ENCODE data around the gene NOTCH1.

DNA sequence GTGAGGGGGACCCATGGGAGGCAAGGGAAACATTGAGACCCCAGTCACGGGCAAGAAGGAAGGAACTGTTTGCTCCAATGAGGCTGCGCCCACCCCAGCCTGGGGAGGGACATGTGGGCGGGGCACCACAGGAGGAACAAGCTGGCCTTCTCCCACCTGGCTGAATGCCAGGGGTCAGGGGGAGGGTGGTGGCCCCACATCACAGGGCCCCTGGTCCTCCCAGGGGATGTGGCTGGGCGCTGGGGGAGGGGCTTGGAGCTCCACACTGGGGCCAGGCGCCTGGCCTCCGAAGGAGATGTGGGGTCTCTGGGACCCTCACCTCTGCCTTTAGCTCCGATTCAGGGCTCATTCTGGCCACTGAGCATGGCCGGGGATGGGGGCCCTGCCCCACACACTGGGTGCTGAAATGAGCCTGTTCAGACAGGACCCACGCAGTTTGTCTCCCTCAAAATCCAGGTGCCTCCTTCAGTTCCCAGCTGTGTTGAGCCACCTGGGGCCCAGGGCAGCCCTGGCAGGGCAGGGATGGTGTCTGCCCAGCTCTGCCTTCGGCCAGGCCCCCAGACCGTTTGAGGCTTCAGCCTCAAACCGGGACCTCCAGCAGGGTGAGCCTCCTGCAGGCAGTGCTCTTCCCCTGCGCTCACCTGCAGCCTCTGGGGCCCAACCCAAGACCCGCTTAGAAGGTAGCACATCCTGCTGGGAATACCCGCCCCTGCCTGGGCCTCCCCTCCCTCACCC lies 33.2 kb upstream of the NOTCH1 start:
- TF ChIP-seq, protein P1, sequence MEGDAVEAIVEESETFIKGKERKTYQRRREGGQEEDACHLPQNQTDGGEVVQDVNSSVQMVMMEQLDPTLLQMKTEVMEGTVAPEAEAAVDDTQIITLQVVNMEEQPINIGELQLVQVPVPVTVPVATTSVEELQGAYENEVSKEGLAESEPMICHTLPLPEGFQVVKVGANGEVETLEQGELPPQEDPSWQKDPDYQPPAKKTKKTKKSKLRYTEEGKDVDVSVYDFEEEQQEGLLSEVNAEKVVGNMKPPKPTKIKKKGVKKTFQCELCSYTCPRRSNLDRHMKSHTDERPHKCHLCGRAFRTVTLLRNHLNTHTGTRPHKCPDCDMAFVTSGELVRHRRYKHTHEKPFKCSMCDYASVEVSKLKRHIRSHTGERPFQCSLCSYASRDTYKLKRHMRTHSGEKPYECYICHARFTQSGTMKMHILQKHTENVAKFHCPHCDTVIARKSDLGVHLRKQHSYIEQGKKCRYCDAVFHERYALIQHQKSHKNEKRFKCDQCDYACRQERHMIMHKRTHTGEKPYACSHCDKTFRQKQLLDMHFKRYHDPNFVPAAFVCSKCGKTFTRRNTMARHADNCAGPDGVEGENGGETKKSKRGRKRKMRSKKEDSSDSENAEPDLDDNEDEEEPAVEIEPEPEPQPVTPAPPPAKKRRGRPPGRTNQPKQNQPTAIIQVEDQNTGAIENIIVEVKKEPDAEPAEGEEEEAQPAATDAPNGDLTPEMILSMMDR (IDR thresholded peaks at IDR 0.05), result no peak
- TF ChIP-seq POLR2A (IDR thresholded peaks at IDR 0.05), result no peak

Measured in adrenal gland (tissue), 5 donors.